NCI-H774 (cell line): ENCODE results near the gene SDHAF1.
"Not testable (repeated sequence)": the region's sequence is repeated elsewhere in the genome, so short reads cannot be mapped to it uniquely, and the experiment has no call there.

Experiments used
- DNase-seq: peaks from one replicate; lab custom pipeline; 2025; lab: John Stamatoyannopoulos, UW

Gene SDHAF1, protein sequence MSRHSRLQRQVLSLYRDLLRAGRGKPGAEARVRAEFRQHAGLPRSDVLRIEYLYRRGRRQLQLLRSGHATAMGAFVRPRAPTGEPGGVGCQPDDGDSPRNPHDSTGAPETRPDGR

DNA sequence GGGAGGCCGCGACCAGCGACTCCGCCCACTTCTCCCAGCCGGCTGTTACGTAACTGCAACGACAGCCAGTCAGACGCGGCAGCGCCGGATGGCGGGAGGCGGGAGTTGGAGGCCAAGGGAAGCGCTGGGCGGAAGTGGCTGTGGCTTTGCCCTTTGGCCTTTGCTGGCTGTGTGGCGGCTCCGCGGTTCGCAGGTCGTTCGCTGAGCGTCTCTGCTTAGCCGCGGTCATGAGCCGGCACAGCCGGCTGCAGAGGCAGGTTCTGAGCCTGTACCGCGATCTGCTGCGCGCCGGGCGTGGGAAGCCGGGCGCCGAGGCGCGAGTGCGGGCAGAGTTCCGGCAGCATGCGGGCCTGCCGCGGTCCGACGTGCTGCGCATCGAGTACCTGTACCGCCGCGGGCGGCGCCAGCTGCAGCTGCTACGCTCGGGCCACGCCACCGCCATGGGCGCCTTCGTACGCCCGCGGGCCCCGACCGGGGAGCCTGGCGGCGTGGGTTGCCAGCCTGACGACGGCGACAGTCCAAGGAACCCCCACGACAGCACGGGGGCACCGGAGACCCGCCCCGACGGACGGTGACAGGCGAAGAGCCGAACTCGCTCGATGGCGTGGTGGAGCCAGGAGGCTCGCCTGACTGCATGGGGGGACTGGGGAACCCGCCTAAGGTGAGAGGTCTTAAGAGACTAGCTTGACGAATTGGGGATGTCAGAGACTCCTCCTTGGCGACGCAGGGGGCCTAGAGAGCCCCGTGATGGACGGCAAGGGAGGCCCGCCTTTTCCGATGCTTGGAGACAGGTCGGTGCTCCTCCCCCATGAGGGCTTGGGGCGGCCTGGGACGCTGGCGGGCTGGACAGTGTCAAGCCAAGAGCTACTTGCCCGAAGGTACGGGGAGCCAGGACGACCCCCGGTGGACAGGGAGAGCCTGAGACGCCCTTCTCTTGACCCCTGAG, at the start of gene SDHAF1:
Gene SDHAF1 (plus strand): TSS at position 141 of the 946 bp plus-strand sequence. CDS start 87 bp downstream, at position 228.
- DNase-seq: peak; percentile 93

- DNase-seq: no peak
These were observed 48.8 kb upstream of the SDHAF1 start for GRCh38 chr19:35946203-35946602.

DNA sequence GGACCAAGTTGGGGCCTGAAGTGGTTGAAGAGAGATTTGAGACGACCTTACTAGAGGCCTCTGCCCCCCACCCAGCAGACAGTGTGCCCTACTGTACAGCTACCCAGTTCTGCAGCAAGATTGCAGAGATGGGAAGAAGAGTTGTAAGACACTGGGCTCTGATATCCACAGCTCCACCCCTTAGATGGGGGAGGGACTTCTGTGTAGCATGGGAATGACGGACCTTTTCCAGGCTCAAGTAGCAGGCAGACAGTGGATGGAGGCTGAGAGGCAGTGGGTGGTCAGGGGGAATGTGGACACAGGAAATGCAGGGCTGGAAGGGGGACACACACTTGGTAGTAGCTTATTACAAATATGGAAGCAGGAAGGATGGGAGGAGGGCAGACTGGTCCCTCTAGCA, 45.9 kb upstream of the SDHAF1 start:
- DNase-seq: no peak

GRCh38 chr19:35955881-35956634, 38.9 kb upstream of the SDHAF1 start:
- DNase-seq: no peak

DNA sequence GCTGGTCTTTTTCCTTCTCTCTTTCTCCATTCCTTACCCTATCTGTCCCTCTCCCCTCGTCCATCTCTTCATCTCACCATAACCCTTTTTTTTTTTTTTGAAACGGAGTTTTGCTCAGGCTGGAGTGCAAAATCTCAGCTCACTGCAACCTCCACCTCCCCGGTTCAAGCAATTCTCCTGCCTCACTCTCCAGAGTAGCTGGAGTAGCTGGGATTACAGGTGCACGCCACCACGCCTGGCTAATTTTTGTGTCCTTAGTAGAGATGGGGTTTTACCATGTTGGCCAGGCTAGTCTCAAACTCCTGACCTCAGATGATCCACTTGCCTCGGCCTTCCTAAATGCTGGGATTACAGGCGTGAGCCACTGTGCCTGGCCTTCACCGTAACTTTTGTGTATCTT, 37.6 kb upstream of the SDHAF1 start:
- not testable (repeated sequence) for DNase-seq

GRCh38 chr19:35958660-35959039, 36.3 kb upstream of the SDHAF1 start:
- no peak for DNase-seq

DNA sequence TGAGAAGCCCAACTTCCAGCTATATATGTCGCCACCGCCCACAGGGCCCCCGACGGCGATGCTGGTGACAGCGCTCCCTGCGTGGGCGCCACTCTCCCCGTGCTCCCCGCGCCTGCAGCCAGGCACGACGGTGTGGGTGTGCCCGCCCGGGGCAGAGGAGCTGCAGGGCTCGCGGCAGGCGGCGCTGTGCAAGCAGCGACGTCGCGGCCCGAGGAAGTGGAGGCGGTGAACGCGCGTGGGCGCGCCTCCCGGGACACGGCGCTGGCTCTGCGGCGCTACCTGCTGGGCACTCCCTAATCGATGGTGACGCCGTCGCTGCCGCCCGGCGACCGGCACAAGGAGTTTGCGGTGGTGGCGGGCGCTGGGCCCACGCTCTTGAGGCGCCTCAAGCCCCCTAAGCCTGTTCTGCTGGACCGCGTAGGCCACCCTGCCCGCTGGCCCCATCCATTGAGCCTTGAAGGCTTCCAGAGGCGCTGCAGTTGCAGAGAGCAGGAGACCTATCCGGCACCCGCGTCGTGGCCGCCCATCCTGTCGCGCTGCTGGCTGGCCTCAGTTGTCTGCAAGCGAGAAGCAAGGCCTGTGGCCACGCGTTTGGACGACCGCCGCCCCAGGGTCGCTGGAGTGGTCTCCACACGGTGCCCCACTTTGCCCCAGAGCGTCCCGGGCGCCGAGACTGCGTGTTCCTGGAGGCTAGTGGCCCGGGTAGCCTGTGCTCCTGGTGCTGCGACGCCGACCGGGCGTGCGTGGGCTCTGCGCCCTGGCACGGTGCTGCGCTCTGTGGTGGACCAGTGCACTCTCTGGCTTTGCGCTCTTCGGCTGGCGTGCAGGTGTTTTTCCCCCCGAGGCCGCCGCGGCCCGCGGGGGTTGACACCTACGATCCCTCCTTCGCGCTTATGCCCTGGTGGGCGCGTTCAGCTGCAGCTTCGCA, 35.7 kb upstream of the SDHAF1 start:
- no peak for DNase-seq

GRCh38 chr19:35959968-35960320, 35.0 kb upstream of the SDHAF1 start:
- DNase-seq: no peak

- no peak for DNase-seq
These were observed 34.5 kb upstream of the SDHAF1 start for GRCh38 chr19:35960432-35960972.

- DNase-seq: no peak
These were observed 31.5 kb upstream of the SDHAF1 start for GRCh38 chr19:35963514-35963913.

- no peak for DNase-seq
These were observed 28.2 kb upstream of the SDHAF1 start for GRCh38 chr19:35966771-35967170.

- no peak for DNase-seq
These were observed 21.5 kb upstream of the SDHAF1 start for GRCh38 chr19:35973487-35973886.

- DNase-seq: no peak
These were observed 19.3 kb upstream of the SDHAF1 start for GRCh38 chr19:35975608-35976214.

DNA sequence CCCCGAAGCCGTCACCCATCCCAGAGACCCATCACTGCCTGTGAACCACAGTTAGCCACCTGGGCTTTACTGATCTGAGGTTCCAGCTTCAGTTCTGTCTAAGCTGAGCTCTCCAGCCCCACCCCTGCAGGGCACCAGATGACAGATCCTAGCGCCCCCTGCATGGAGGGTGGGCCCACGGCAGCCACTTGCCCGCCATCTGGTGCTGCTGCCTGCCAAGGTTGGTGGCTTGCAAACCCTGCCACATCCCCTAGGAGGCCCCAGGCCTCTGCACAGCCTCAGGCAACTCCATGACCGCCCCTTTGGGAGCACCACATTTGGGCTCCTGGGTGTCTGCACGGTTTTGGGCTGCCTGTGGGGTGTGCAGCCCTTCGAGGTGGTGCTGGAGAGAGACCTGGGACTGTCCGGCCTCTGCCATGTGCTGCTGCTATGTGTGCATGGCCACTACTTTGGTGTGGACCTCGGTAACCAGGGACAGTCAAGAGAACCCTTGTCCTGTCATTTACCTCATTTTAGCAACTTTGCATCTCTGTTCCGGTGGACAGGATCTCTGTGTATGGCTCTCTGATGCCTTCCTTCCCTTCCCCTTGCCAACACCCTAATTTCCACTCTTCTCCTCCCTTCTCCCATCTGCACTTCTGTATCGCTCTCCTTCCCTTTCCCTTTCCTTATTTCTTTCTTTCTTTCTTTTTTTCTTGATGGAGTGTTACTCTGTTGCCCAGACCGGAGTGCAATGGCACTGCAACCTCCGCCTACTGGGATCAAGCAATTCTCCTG, 17.4 kb upstream of the SDHAF1 start:
- no peak for DNase-seq

DNA sequence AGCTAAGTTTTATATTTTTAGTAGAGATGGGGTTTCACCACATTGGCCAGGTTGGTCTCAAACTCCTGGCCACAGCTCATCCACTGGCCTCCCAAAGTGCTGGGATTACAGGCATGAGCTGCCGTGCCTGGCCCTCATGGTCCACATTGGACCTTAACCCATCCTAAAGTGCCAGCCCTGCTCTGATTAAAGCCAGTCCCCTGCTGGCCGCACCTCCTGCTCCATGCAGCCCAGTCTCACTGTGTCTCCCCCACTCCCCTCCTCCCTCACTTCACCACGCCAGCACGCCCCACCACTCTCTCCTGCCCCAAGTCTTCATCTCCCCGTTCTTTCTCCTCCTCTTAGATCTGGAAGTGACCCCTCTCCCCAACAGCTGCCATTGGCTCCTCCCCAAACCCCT, 16.7 kb upstream of the SDHAF1 start:
- no peak for DNase-seq

- no peak for DNase-seq
These were observed 16.1 kb upstream of the SDHAF1 start for GRCh38 chr19:35978832-35979365.

- DNase-seq: not testable (repeated sequence)
These were observed 14.0 kb upstream of the SDHAF1 start for GRCh38 chr19:35980997-35981396.

DNA sequence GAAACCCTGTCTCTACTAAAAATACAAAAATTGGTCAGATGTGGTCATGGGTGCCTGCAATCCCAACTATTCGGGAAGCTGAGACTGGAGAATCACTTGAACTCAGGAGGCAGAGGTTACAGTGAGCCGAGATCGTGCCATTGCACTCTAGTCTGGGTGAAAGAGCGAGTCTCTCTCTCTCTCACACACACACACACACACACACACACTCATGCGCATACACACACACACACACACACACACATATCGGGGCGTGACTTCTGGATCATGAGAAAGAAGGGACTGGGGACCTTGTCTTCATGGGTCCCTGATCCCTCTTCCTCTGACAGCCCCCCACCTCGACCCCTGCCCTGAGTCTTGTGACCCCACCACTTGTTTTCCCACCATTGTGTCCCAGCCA, 11.8 kb upstream of the SDHAF1 start:
- DNase-seq: no peak

DNA sequence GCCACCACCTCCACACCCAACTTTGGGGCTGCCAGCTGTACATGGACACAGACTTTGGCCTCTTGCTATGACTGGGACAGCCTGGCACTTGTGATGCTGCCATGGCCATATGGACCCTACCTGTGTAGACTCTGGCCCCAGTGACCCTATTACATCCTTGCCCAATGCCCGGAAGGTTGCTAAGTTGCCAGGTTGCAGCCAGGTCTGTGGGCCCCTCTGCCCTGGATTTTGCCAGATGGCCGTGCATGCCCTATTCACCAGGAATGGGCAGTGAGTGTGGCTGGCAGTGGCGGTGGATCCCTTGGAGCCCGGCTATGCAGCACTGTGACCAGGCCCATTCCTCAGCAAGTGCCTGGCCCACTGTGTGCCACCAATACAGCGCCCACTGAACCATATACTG, 8.9 kb upstream of the SDHAF1 start:
- no peak for DNase-seq
